Epithelial cell of prostate (primary cell): ENCODE data around the gene SON.
"Not testable (repeated sequence)": the region's sequence is repeated elsewhere in the genome, so short reads cannot be mapped to it uniquely, and the experiment has no call there.

Experiments
- DNase-seq: peaks from one replicate; pipeline ENCODE4 v3.0.0-alpha.2; 2011; ENCODE audit warnings: low read depth, low spot score
- H3K27ac ChIP-seq: fragments of 450-650 bp; 2 replicates; pipeline ENCODE4 v1.5.1; 2017; ENCODE audit warnings: mild to moderate bottlenecking

SON gene

DNA sequence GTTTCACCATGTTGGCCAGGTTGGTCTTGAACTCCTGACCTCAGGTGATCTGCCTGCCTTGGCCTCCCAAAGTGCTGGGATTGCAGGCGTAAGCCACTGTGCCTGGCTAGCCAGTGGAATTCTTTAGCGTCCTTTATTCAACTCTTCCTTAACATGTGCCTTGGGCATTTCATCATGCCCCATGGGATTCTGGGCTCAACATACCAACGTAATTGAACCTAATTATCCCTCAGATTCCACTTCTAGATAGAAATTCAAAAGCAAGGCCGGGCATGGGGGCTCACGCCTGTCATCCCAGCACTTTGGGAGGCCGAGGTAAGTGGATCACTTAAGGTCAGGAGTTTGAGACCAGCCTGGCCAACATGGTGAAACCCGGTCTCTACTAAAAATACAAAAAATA, 83.3 kb downstream of the SON start:
- not testable (repeated sequence) for H3K27ac ChIP-seq, DNase-seq
